Bone marrow (tissue), 2 donors: ENCODE measurements around the gene CST7.

Source experiments
- DNase-seq, 2 donors: peaks; one replicate each; lab custom pipeline; 2025; lab: John Stamatoyannopoulos, UW

Gene CST7

GRCh38 chr20:25003002-25003401 is 53.9 kb downstream of the CST7 start:
- DNase-seq: no peak

GRCh38 chr20:25005220-25005619 is 56.2 kb downstream of the CST7 start:
- DNase-seq: no peak

- DNase-seq: no peak
These were observed 56.6 kb downstream of the CST7 start for GRCh38 chr20:25005661-25006060.

- no peak for DNase-seq
These were observed 57.5 kb downstream of the CST7 start for GRCh38 chr20:25006431-25007167.

GRCh38 chr20:25007491-25008305 is 58.6 kb downstream of the CST7 start:
- DNase-seq: no peak

GRCh38 chr20:25008388-25009217 is 59.5 kb downstream of the CST7 start:
- no peak for DNase-seq
